Measurements from ENCODE around the gene STAG1.

GRCh38 chr3:136790786-136791185, 38.6 kb upstream of the STAG1 start:
- TF ChIP-seq CTCF (conservative IDR thresholded peaks at IDR 0.05 in 1 of 2, IDR thresholded peaks at IDR 0.05 in 1 of 2; ENCODE audit: low read depth in 1 of 2, low read length in 2 of 2): no peak
- TF ChIP-seq EZH2 (IDR thresholded peaks at IDR 0.05; ENCODE audit: low read length, missing control alignments): no peak

Data from fibroblast of lung (primary cell).